HG02981 (cell line): Measurements from ENCODE around the gene ARMC9.
A peak's percentile ranks its signal among the peaks of the same experiment; 100 is the strongest.

Experiments
- ATAC-seq: cut with Tn5 transposase; IDR thresholded peaks from one replicate; pipeline ENCODE4 v1.9.1; 2021; ENCODE audit warnings: mild to moderate bottlenecking, moderate library complexity; ENCODE audit not compliant: unreplicated experiment

The ARMC9 gene

GRCh38 chr2:231411831-231412617 lies 213.6 kb downstream of the ARMC9 start:
- ATAC-seq: peak; percentile 98

GRCh38 chr2:231412618-231412963 lies 214.2 kb downstream of the ARMC9 start:
- ATAC-seq: no peak

- ATAC-seq: no peak
These were observed 215.0 kb downstream of the ARMC9 start for GRCh38 chr2:231413456-231413855.

DNA sequence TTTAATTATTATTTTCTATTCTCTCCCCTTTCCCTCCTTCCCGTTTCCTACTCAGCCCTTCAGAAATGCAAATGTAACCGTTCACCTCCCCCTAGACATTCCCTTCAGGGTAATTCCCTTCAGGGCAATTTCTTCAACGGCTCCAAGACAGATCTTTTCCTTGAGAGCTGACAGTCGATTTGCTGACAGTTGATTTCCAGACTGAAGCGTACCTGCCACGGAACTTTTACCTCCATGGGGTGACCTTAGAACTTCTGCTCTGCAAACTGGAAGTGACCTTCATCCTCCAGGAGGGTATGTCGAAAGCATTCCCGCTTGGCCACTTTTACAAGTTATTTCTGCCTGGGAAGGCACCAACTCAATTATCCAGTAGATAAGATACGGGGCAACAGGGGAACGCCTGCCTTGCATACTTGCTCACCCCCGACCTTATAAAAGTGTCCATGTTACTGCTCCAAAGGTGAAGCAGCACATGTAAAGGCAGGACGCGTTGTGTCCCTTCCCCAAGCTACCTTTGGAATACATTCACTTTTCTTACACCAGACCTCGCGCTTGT lies 215.6 kb downstream of the ARMC9 start:
- no peak for ATAC-seq

GRCh38 chr2:231415029-231415428 lies 216.6 kb downstream of the ARMC9 start:
- ATAC-seq: no peak

GRCh38 chr2:231418820-231419640 lies 220.6 kb downstream of the ARMC9 start:
- ATAC-seq: no peak

GRCh38 chr2:231421051-231421580 lies 222.7 kb downstream of the ARMC9 start:
- ATAC-seq: no peak

GRCh38 chr2:231422056-231422455 lies 223.6 kb downstream of the ARMC9 start:
- ATAC-seq: no peak

- no peak for ATAC-seq
These were observed 224.7 kb downstream of the ARMC9 start for GRCh38 chr2:231423176-231423575.
